Endothelial cell of umbilical vein (primary cell): ENCODE data around the gene FAM50A. TPM values are rescaled to one million over a fixed set of nuclear protein-coding genes. Genes with fewer than 3 reads are reported as not detected.

Experiments used
- BruUV-seq: library from RNA; stranded (reverse); fragments of 400-500 nt; replicated peaks from 2 replicates; lab custom pipeline; 2021; lab: Mats Ljungman, UMichigan
- CTCF ChIA-PET: fragments of 300-600, 350-600 bp; sonication (Branson Sonifier 250); formaldehyde crosslinking; loops from one replicate; lab custom pipeline; 2021; ENCODE audit warnings: antibody characterized with exemption, inconsistent platforms; lab: Charles Lee
- POLR2A ChIA-PET: fragments of 300-600, 350-600 bp; sonication (Branson Sonifier 250); formaldehyde crosslinking; loops from one replicate; lab custom pipeline; 2021; ENCODE audit warnings: antibody characterized with exemption, inconsistent platforms; lab: Charles Lee
- DNase-seq: peaks from one replicate; pipeline ENCODE4 v3.0.0-alpha.2; 2011; ENCODE audit warnings: low read depth, low spot score
- FAIRE-seq: peaks from 2 replicates; lab custom pipeline; 2011; peaks lifted over from hg19 to GRCh38; lab: Jason Lieb, UNC
- H2AFZ ChIP-seq: 2 replicates; pipeline ENCODE4 v1.6.0; 2012; ENCODE audit warnings: low read depth, low read length, control low read depth, inconsistent platforms
- H3K27ac ChIP-seq: 2 replicates; pipeline ENCODE4 v1.5.1; 2011; ENCODE audit warnings: low read depth, mild to moderate bottlenecking, control low read depth, low read length, moderate library complexity; ENCODE audit not compliant: insufficient read depth
- H3K27me3 ChIP-seq, 2 experiments: 2 replicates each; pipeline versions ENCODE4 v1.6.0 to v1.6.1; 2011; ENCODE audit warnings: low read length in 2 of 2, mixed read lengths in 1 of 2; ENCODE audit not compliant: control insufficient read depth in 2 of 2, insufficient read depth in 2 of 2
- H3K36me3 ChIP-seq, 2 experiments: 2 replicates in 1 of 2; 3 replicates in 1 of 2; pipeline ENCODE4 v1.5.1; 2011; ENCODE audit warnings: low read length in 2 of 2, mild to moderate bottlenecking in 1 of 2, moderate library complexity in 1 of 2; ENCODE audit not compliant: control insufficient read depth in 2 of 2, insufficient read depth in 2 of 2; ENCODE audit errors: extremely low read depth in 1 of 2
- H3K4me1 ChIP-seq: 3 replicates; pipeline ENCODE4 v1.5.1; 2011; ENCODE audit warnings: mild to moderate bottlenecking, low read length; ENCODE audit not compliant: control insufficient read depth, insufficient read depth; ENCODE audit errors: extremely low read depth
- H3K4me2 ChIP-seq: 2 replicates; pipeline ENCODE4 v1.6.1; 2011; ENCODE audit warnings: low read length, control low read depth, mixed read lengths; ENCODE audit not compliant: insufficient read depth
- H3K4me3 ChIP-seq, 3 experiments: fragments of 200-600 bp in 1 of 3; sonication (generic), shearing (Covaris generic) in 1 of 3; replicated peaks in 1 of 3; 2 replicates each; pipeline ENCODE4 v1.5.1; 2011 to 2016; ENCODE audit warnings: control low read depth in 3 of 3, low read length in 3 of 3, mild to moderate bottlenecking in 2 of 3, inconsistent platforms in 1 of 3, low read depth in 1 of 3, moderate library complexity in 1 of 3; ENCODE audit not compliant: insufficient read depth in 1 of 3
- H3K79me2 ChIP-seq: 2 replicates; pipeline ENCODE4 v1.6.0; 2012; ENCODE audit warnings: low read length, inconsistent platforms; ENCODE audit not compliant: control insufficient read depth, insufficient read depth
- H3K9ac ChIP-seq: replicated peaks from 2 replicates; pipeline ENCODE3; 2011; ENCODE audit warnings: low read length, control low read depth; ENCODE audit not compliant: insufficient read depth; ENCODE audit errors: extremely low read depth
- H3K9me1 ChIP-seq: replicated peaks from 3 replicates; pipeline ENCODE4 v1.6.0; 2011; ENCODE audit warnings: mild to moderate bottlenecking, low read length; ENCODE audit not compliant: control insufficient read depth, insufficient read depth; ENCODE audit errors: extremely low read depth
- H3K9me3 ChIP-seq: replicated peaks from 2 replicates; pipeline ENCODE4 v1.5.1; 2012; ENCODE audit warnings: low read length, inconsistent platforms; ENCODE audit not compliant: control insufficient read depth, insufficient read depth
- H4K20me1 ChIP-seq: replicated peaks from 2 replicates; pipeline ENCODE3; 2011; ENCODE audit warnings: mild to moderate bottlenecking, low read length; ENCODE audit not compliant: control insufficient read depth, insufficient read depth; ENCODE audit errors: extremely low read depth
- EZH2 ChIP-seq: IDR thresholded peaks from 2 replicates; pipeline ENCODE4 v1.6.1; 2012; ENCODE audit warnings: borderline replicate concordance, low read depth, mild to moderate bottlenecking, moderate library complexity, low read length, inconsistent platforms; ENCODE audit not compliant: severe bottlenecking
- FOS ChIP-seq: IDR thresholded peaks from 2 replicates; pipeline ENCODE4 v1.6.1; 2011; ENCODE audit warnings: mild to moderate bottlenecking, low read length, moderate library complexity, borderline replicate concordance; ENCODE audit not compliant: insufficient read depth
- GATA2 ChIP-seq: IDR thresholded peaks from 2 replicates; pipeline ENCODE4 v1.7.0; 2011; ENCODE audit warnings: low read depth, mild to moderate bottlenecking, moderate library complexity, mixed read lengths, low read length; ENCODE audit not compliant: insufficient read length, insufficient read depth
- JUN ChIP-seq: IDR thresholded peaks from 2 replicates; pipeline ENCODE4 v1.6.1; 2011; ENCODE audit warnings: borderline replicate concordance, low read depth; ENCODE audit not compliant: insufficient read length, insufficient read depth
- MYC ChIP-seq: IDR thresholded peaks from one replicate; pipeline ENCODE4 v1.6.1; 2011; ENCODE audit warnings: mild to moderate bottlenecking, low read depth, low read length
- POLR2AphosphoS5 ChIP-seq: IDR thresholded peaks from 2 replicates; pipeline ENCODE4 v1.6.1; 2012; ENCODE audit warnings: low read depth, mild to moderate bottlenecking, control low read depth, low read length, moderate library complexity; ENCODE audit not compliant: insufficient read depth
- dilution Hi-C: fragments of 300-500 bp; cut with MboI; formaldehyde crosslinking; loops from one replicate; pipeline ENCODE4 v1.15.0; 2019; ENCODE audit warnings: low sequenced_read_pairs; ENCODE audit not compliant: extremely low pct_ligation_motif_present
- intact Hi-C: fragments of 100-400 bp; cut with micrococcal nuclease; formaldehyde crosslinking; loops from one replicate; pipeline ENCODE4 v1.10.0; 2022
- polyA plus RNA-seq, 4 experiments: library from polyadenylated mRNA; depleted of rRNA in 3 of 4; stranded (reverse) in 3 of 4; unstranded in 1 of 4; fragments of >200 nt; gene quantifications; 2 replicates each; pipeline versions ENCODE4 v1.2.1 to v1.2.3, GENCODE V29; 2011 to 2012; ENCODE audit warnings: missing spikeins in 1 of 4
- total RNA-seq: library from RNA; stranded (reverse); gene quantifications from 2 replicates; pipeline ENCODE4 v1.2.3, GENCODE V29; 2021
- TF ChIP-seq, protein P1 (sequence below), 2 donors: IDR thresholded peaks; 1 replicate in 1 of 2; 2 replicates in 1 of 2; pipeline ENCODE4 v1.5.1; 2011; ENCODE audit warnings: low read length in 2 of 2, mild to moderate bottlenecking in 2 of 2, moderate library complexity in 2 of 2, control low read depth in 1 of 2, inconsistent platforms in 1 of 2, low read depth in 1 of 2; ENCODE audit not compliant: insufficient read depth in 1 of 2; ENCODE audit errors: extremely low read depth in 1 of 2
- TF ChIP-seq, protein P2 (sequence below): IDR thresholded peaks from 2 replicates; pipeline ENCODE4 v1.6.1; 2011; ENCODE audit not compliant: insufficient read depth, insufficient read length

FAM50A gene
- total and polyA plus RNA-seq, 2 donors (not counting 3 experiments of a cell fraction or from before 2014, with no cell fraction given) = 75.9 to 123 TPM

DNA sequence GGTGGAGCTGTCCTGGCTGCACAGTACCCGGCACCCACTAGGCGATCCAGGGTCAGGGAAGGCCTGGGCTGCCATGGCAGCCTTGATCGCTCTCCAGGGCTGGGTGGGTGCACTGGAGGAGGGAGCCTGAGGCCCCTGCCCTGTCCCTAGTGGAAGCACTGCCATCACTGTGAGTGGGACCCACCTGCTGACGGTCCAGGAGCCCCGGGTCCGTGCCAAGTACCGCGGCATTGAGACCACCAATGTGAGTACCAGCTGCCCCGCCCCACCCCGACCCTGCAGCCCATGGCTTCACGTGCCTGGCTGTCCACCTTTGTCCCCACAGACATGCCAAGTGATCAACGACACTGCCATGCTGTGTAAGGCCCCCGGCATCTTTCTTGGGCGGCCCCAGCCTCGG is 23.0 kb downstream of the FAM50A start:
- DNase-seq (no peak), FAIRE-seq (no peak)
- Histone ChIP-seq H3K4me2 (no peak overlapping the region), H3K9me3 (no peaks in the 10 kb centered on the region), H3K4me3 (no peak overlapping the region), H4K20me1 (no peaks in the 10 kb centered on the region), H3K79me2 (no peaks in the 10 kb centered on the region), H3K4me1 (no peaks in the 10 kb centered on the region), H3K9ac (no peak overlapping the region), H3K36me3 (peaks cover 0 to 46% of the 10 kb centered on the region in 2 experiments), H2AFZ (no peak overlapping the region), H3K27me3 (no peaks in the 10 kb centered on the region), H3K27ac (no peak overlapping the region), H3K9me1 (no peaks in the 10 kb centered on the region)
- TF ChIP-seq, protein P1, sequence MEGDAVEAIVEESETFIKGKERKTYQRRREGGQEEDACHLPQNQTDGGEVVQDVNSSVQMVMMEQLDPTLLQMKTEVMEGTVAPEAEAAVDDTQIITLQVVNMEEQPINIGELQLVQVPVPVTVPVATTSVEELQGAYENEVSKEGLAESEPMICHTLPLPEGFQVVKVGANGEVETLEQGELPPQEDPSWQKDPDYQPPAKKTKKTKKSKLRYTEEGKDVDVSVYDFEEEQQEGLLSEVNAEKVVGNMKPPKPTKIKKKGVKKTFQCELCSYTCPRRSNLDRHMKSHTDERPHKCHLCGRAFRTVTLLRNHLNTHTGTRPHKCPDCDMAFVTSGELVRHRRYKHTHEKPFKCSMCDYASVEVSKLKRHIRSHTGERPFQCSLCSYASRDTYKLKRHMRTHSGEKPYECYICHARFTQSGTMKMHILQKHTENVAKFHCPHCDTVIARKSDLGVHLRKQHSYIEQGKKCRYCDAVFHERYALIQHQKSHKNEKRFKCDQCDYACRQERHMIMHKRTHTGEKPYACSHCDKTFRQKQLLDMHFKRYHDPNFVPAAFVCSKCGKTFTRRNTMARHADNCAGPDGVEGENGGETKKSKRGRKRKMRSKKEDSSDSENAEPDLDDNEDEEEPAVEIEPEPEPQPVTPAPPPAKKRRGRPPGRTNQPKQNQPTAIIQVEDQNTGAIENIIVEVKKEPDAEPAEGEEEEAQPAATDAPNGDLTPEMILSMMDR (IDR thresholded peaks at IDR 0.05; ENCODE audit: extremely low read depth in 1 of 2, insufficient read depth in 1 of 2, low read depth in 1 of 2, low read length in 2 of 2) = no peak
- TF ChIP-seq, protein P2, sequence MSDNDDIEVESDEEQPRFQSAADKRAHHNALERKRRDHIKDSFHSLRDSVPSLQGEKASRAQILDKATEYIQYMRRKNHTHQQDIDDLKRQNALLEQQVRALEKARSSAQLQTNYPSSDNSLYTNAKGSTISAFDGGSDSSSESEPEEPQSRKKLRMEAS = no peak
- no peak for TF ChIP-seq MYC
- TF ChIP-seq EZH2 = no peak
- TF ChIP-seq GATA2 = no peak
- intact Hi-C loops (no loop called here), dilution Hi-C loops (no loop called here)
- CTCF ChIA-PET = no interaction called here
- BruUV-seq = no TSS peak
- POLR2A ChIA-PET = no interaction called here

DNA sequence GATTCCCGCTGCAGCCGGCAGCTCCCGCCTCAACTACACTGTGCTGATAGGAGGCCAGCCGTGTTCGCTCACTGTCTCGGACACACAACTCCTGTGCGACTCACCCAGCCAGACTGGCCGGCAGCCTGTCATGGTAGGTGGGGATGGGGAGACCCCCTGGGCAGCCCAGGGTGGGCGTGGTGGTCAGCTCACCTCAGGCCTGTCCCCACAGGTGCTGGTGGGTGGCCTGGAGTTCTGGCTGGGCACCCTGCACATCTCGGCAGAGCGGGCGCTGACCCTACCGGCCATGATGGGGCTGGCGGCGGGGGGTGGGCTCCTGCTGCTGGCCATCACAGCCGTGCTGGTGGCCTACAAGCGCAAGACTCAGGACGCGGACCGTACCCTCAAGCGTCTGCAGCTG is 23.6 kb downstream of the FAM50A start:
- Histone ChIP-seq H3K4me1 (no peaks in the 10 kb centered on the region), H3K27me3 (no peaks in the 10 kb centered on the region), H3K27ac (no peak overlapping the region), H3K9me3 (no peaks in the 10 kb centered on the region), H3K4me3 (no peak overlapping the region), H3K36me3 (peaks cover 0 to 46% of the 10 kb centered on the region in 2 experiments), H3K4me2 (no peak overlapping the region), H4K20me1 (no peaks in the 10 kb centered on the region), H2AFZ (no peak overlapping the region), H3K9ac (no peak overlapping the region), H3K79me2 (no peaks in the 10 kb centered on the region), H3K9me1 (no peaks in the 10 kb centered on the region)
- no peak for FAIRE-seq
- TF ChIP-seq MYC (no peak), FOS (no peak), POLR2AphosphoS5 (no peak), EZH2 (no peak), JUN (no peak)
- TF ChIP-seq, protein P1 (IDR thresholded peaks at IDR 0.05; ENCODE audit: extremely low read depth in 1 of 2, insufficient read depth in 1 of 2, low read depth in 1 of 2, low read length in 2 of 2) = no peak
- TF ChIP-seq, protein P2 = no peak
- ChIA-PET POLR2A (no interaction called here), CTCF (no interaction called here)
- intact Hi-C loops = no loop called here
- DNase-seq = no peak
- dilution Hi-C loops = no loop called here
- no TSS peak for BruUV-seq
